K562 (cell line): ENCODE data around the gene ILF3. TPM values are rescaled to one million over a fixed set of nuclear protein-coding genes. Genes with fewer than 3 reads are reported as not detected.

Experiments
- ADNP ChIP-seq: fragments of 200-800 bp; sonication (Bioruptor generic); IDR thresholded peaks from 2 replicates; pipeline ENCODE4 v1.6.1; 2016; ENCODE audit warnings: missing genetic modification characterization, missing compliant biosample characterization
- ATF3 ChIP-seq, 2 experiments: fragments of 450-650 bp in 1 of 2; sonication (generic) in 1 of 2; formaldehyde crosslinking in 1 of 2; IDR thresholded peaks in 1 of 2; conservative IDR thresholded peaks in 1 of 2; 2 replicates each; pipeline versions ENCODE4 v1.6.1 to v1.8.1; 2016 to 2023; ENCODE audit warnings: mild to moderate bottlenecking in 2 of 2, moderate library complexity in 2 of 2, inconsistent platforms in 1 of 2, missing genetic modification reagents in 1 of 2
- CREB3L1 ChIP-seq: fragments of 450-650 bp; IDR thresholded peaks from 2 replicates; pipeline ENCODE4 v1.6.1; 2014; ENCODE audit warnings: low read depth, mild to moderate bottlenecking, moderate library complexity, borderline replicate concordance
- CTCF ChIP-seq, 3 experiments: IDR thresholded peaks in 2 of 3; conservative IDR thresholded peaks in 1 of 3; 2 replicates each; pipeline ENCODE4 v1.5.1; 2011 to 2012; ENCODE audit warnings: low read length in 3 of 3, mild to moderate bottlenecking in 3 of 3, control low read depth in 2 of 3, improper control_type of control experiment in 1 of 3, inconsistent platforms in 1 of 3, low read depth in 1 of 3, mixed read lengths in 1 of 3, moderate library complexity in 1 of 3; ENCODE audit not compliant: insufficient read depth in 2 of 3
- FIP1L1 ChIP-seq: fragments of 200-400 bp; formaldehyde crosslinking; IDR thresholded peaks from 2 replicates; pipeline ENCODE4 v1.6.1; 2018; ENCODE audit warnings: mild to moderate bottlenecking, low read depth, low read length; ENCODE audit not compliant: poor library complexity, severe bottlenecking
- GTF2E2 ChIP-seq: fragments of 200-800 bp; sonication (Bioruptor generic); IDR thresholded peaks from 2 replicates; pipeline ENCODE4 v1.6.1; 2016; ENCODE audit warnings: missing genetic modification characterization, missing compliant biosample characterization
- MEF2D ChIP-seq: conservative IDR thresholded peaks from 2 replicates; pipeline ENCODE4 v1.6.1; 2016; ENCODE audit warnings: low read depth, missing genetic modification characterization, missing compliant biosample characterization
- NBN ChIP-seq: fragments of 450-650 bp; IDR thresholded peaks from 2 replicates; pipeline ENCODE4 v1.6.1; 2016; ENCODE audit warnings: low read depth, mild to moderate bottlenecking
- NCOA1 ChIP-seq: fragments of 450-650 bp; IDR thresholded peaks from 2 replicates; pipeline ENCODE4 v1.6.1; 2016; ENCODE audit warnings: low read depth
- NCOR1 ChIP-seq: fragments of 450-650 bp; IDR thresholded peaks from 2 replicates; pipeline ENCODE4 v1.6.1; 2016; ENCODE audit warnings: mild to moderate bottlenecking, moderate library complexity
- NR2C1 ChIP-seq, 2 experiments: fragments of 450-650 bp; IDR thresholded peaks; 2 replicates each; pipeline ENCODE4 v1.6.1; 2017; ENCODE audit warnings: mild to moderate bottlenecking in 2 of 2, antibody characterized with exemption in 1 of 2, inconsistent platforms in 1 of 2, missing compliant biosample characterization in 1 of 2, missing genetic modification characterization in 1 of 2
- SNRNP70 ChIP-seq: fragments of 200-400 bp; formaldehyde crosslinking; optimal IDR thresholded peaks from 2 replicates; pipeline ENCODE3; 2017; ENCODE audit warnings: low read depth, low read length
- SRSF3 ChIP-seq: fragments of 200-400 bp; formaldehyde crosslinking; IDR thresholded peaks from 2 replicates; pipeline ENCODE4 v1.6.1; 2016; ENCODE audit warnings: mild to moderate bottlenecking, low read length, moderate library complexity; ENCODE audit not compliant: insufficient read depth
- STAT6 ChIP-seq: sonication (generic); formaldehyde crosslinking; IDR thresholded peaks from 2 replicates; pipeline ENCODE4 v1.8.1; 2023; ENCODE audit warnings: mild to moderate bottlenecking, missing genetic modification reagents
- ZFX ChIP-seq: sonication (generic); formaldehyde crosslinking; IDR thresholded peaks from 2 replicates; pipeline ENCODE4 v1.8.0; 2022; ENCODE audit warnings: mild to moderate bottlenecking, missing genetic modification reagents, moderate library complexity
- ZNF253 ChIP-seq: fragments of 250-450 bp; sonication (Bioruptor Pico); conservative IDR thresholded peaks from 2 replicates; pipeline ENCODE4 v1.6.1; 2021; ENCODE audit warnings: mild to moderate bottlenecking
- ZNF584 ChIP-seq: fragments of 200-800 bp; sonication (Bioruptor generic); IDR thresholded peaks from 2 replicates; pipeline ENCODE4 v1.6.1; 2016; ENCODE audit warnings: low read depth, mild to moderate bottlenecking, missing genetic modification characterization, missing compliant biosample characterization
- polyA plus RNA-seq, 8 experiments: library from polyadenylated mRNA; depleted of rRNA in 4 of 8; stranded (reverse) in 5 of 8; unstranded in 3 of 8; fragments of >200 nt; fragmentation: Nextera tagmentation in 2 of 8; fragmentation: Illumina TruSeq in 1 of 8; extraction: Ambion mirVana in 2 of 8; extraction: Trizol in 1 of 8; gene quantifications; 2 replicates each; pipeline versions ENCODE4 v1.2.1 to v1.2.3, GENCODE V29; 2011 to 2014; ENCODE audit warnings: inconsistent platforms in 1 of 8, missing spikeins in 1 of 8
- total RNA-seq, 7 experiments: library from RNA; depleted of rRNA in 6 of 7; stranded (reverse); fragments of >200 nt in 6 of 7; fragmentation: Illumina TruSeq in 2 of 7; extraction: Trizol in 2 of 7; gene quantifications; 2 replicates each; pipeline versions ENCODE4 v1.2.1 to v1.2.3, GENCODE V29; 2011 to 2021; ENCODE audit warnings: low replicate concordance in 1 of 7

Gene ILF3
- total and polyA plus RNA-seq, 9 of the 15 experiments (the other 6 are each of a cell fraction or from before 2014, with no cell fraction given) = 26.0 to 453 (median 175) TPM

- TF ChIP-seq CREB3L1 (no peak), NBN (no peak), SNRNP70 (no peak), ATF3 (IDR thresholded peaks at IDR 0.05) (no peak), ATF3 (CRISPR knock-in tag; conservative IDR thresholded peaks at IDR 0.05) (0 out of 2 replicates have a peak, but pooled peaks have one; percentile 75), NR2C1 (IDR thresholded peaks at IDR 0.05) (no peak), NR2C1 (tag; IDR thresholded peaks at IDR 0.05) (no peak), ADNP (tag) (no peak), GTF2E2 (tag) (peak; percentile 67; the same call in 1 of the 2 replicates), ZNF253 (CRISPR knock-in tag) (no peak), MEF2D (tag) (no peak), NCOR1 (no peak), FIP1L1 (peak; percentile 15), SRSF3 (0 out of 2 replicates have a peak, but pooled peaks have one; percentile 90), CTCF (IDR thresholded peaks at IDR 0.05 in 2 of 3, conservative IDR thresholded peaks at IDR 0.05 in 1 of 3; ENCODE audit: insufficient read depth in 2 of 3, low read depth in 1 of 3, low read length in 3 of 3) (0 out of 6 replicates have a peak, but pooled peaks of 1 of the 3 experiments have one; percentile 10), STAT6 (CRISPR knock-in tag) (no peak), ZNF584 (CRISPR knock-in tag) (peak; percentile 48; the same call in 1 of the 2 replicates), ZFX (CRISPR knock-in tag) (peak; percentile 65), NCOA1 (no peak)
Observed at GRCh38 chr19:10653482-10653731, 739 bp upstream of the ILF3 start (continued).
